DND-41 (cell line): ENCODE measurements around the gene SELL.

Experiments used
- EZH2 ChIP-seq: IDR thresholded peaks from 3 replicates; pipeline ENCODE4 v1.6.1; 2012; ENCODE audit warnings: borderline replicate concordance, low read depth, mild to moderate bottlenecking, moderate library complexity, low read length, inconsistent platforms; ENCODE audit not compliant: severe bottlenecking
- TF ChIP-seq, protein P1 (sequence below): IDR thresholded peaks from 2 replicates; pipeline ENCODE4 v1.5.1; 2012; ENCODE audit warnings: borderline replicate concordance, low read length, moderate library complexity, mild to moderate bottlenecking; ENCODE audit not compliant: poor library complexity, severe bottlenecking; ENCODE audit errors: extremely low read depth

- TF ChIP-seq, protein P1, sequence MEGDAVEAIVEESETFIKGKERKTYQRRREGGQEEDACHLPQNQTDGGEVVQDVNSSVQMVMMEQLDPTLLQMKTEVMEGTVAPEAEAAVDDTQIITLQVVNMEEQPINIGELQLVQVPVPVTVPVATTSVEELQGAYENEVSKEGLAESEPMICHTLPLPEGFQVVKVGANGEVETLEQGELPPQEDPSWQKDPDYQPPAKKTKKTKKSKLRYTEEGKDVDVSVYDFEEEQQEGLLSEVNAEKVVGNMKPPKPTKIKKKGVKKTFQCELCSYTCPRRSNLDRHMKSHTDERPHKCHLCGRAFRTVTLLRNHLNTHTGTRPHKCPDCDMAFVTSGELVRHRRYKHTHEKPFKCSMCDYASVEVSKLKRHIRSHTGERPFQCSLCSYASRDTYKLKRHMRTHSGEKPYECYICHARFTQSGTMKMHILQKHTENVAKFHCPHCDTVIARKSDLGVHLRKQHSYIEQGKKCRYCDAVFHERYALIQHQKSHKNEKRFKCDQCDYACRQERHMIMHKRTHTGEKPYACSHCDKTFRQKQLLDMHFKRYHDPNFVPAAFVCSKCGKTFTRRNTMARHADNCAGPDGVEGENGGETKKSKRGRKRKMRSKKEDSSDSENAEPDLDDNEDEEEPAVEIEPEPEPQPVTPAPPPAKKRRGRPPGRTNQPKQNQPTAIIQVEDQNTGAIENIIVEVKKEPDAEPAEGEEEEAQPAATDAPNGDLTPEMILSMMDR: no peak
- no peak for TF ChIP-seq EZH2
These were observed 18.5 kb downstream of the SELL start for GRCh38 chr1:169692756-169693460.
